Brain microvascular endothelial cell (primary cell): ENCODE measurements around the gene COL4A4.
A peak's percentile ranks its signal among the peaks of the same experiment; 100 is the strongest.

ENCODE experiments used
- DNase-seq: peaks from one replicate; pipeline ENCODE4 v3.0.0-alpha.2; 2020
- H3K27ac ChIP-seq: fragments of 250-450 bp; sonication (Bioruptor Pico); 2 replicates; pipeline ENCODE4 v1.5.1; 2020; ENCODE audit warnings: mild to moderate bottlenecking, moderate library complexity
- H3K27me3 ChIP-seq: fragments of 250-450 bp; sonication (Bioruptor Pico); replicated peaks from 2 replicates; pipeline ENCODE4 v1.5.1; 2020; ENCODE audit warnings: mild to moderate bottlenecking
- H3K36me3 ChIP-seq: fragments of 250-450 bp; sonication (Bioruptor Pico); replicated peaks from 2 replicates; pipeline ENCODE4 v1.5.1; 2020; ENCODE audit warnings: mild to moderate bottlenecking
- H3K4me3 ChIP-seq: 2 replicates; pipeline ENCODE4 v1.5.1; 2011; ENCODE audit warnings: low read depth, mild to moderate bottlenecking, control low read depth, low read length, moderate library complexity
- CTCF ChIP-seq: IDR thresholded peaks from 2 replicates; pipeline ENCODE4 v1.5.1; 2011; ENCODE audit warnings: low read depth, mild to moderate bottlenecking, moderate library complexity, low read length, control low read depth, inconsistent platforms; ENCODE audit errors: missing control alignments
- in situ Hi-C: cut with HindIII; loops from 2 replicates; pipeline ENCODE4 v1.10.0; 2017; ENCODE audit warnings: low sequenced_read_pairs, low pct_ligation_motif_present

Gene COL4A4

GRCh38 chr2:227163998-227164762 is at the start of gene COL4A4, which contains the start of gene COL4A3:
TSS of gene COL4A4 (minus strand) at chr2:227164205. CDS start at chr2:227147483, 16,722 bp downstream.
TSS of gene COL4A3 (plus strand) at chr2:227164624. CDS start at chr2:227164727, 103 bp downstream.
- Histone ChIP-seq H3K36me3 (no peaks in the 10 kb centered on the region), H3K27me3 (no peaks in the 10 kb centered on the region), H3K4me3 (peak within 1 kb of the TSS; percentile 56), H3K27ac (no peak within 1 kb of the TSS)
- in situ Hi-C loops = no loop called here
- DNase-seq = no peak
- no peak for TF ChIP-seq CTCF

GRCh38 chr2:227207573-227207972 is 43.6 kb upstream of the COL4A4 start:
- no peak for DNase-seq
- no peak for TF ChIP-seq CTCF
- Histone ChIP-seq H3K27me3 (no peaks in the 10 kb centered on the region), H3K27ac (no peak overlapping the region), H3K4me3 (no peak overlapping the region), H3K36me3 (no peaks in the 10 kb centered on the region)
- in situ Hi-C loops = no loop called here

GRCh38 chr2:227206406-227206805 is 42.4 kb upstream of the COL4A4 start:
- Histone ChIP-seq H3K27me3 (no peaks in the 10 kb centered on the region), H3K27ac (no peak overlapping the region), H3K36me3 (no peaks in the 10 kb centered on the region), H3K4me3 (no peak overlapping the region)
- no peak for TF ChIP-seq CTCF
- in situ Hi-C loops = no loop called here
- DNase-seq = no peak

GRCh38 chr2:227205701-227206100 is 41.7 kb upstream of the COL4A4 start:
- Histone ChIP-seq H3K4me3 (no peak overlapping the region), H3K27ac (no peak overlapping the region), H3K27me3 (no peaks in the 10 kb centered on the region), H3K36me3 (no peaks in the 10 kb centered on the region)
- DNase-seq = no peak
- in situ Hi-C loops = no loop called here
- TF ChIP-seq CTCF = no peak

- Histone ChIP-seq H3K27ac (no peak overlapping the region), H3K4me3 (no peak overlapping the region), H3K36me3 (no peaks in the 10 kb centered on the region), H3K27me3 (no peaks in the 10 kb centered on the region)
- no peak for DNase-seq
- TF ChIP-seq CTCF = no peak
- in situ Hi-C loops = no loop called here
Observed at GRCh38 chr2:227204452-227204851, 40.4 kb upstream of the COL4A4 start.

- H3K27ac ChIP-seq = no peak overlapping the region
- H3K4me3 ChIP-seq = no peak overlapping the region
- DNase-seq = no peak
- TF ChIP-seq CTCF = no peak
- H3K27me3 ChIP-seq = no peaks in the 10 kb centered on the region
- H3K36me3 ChIP-seq = no peaks in the 10 kb centered on the region
- in situ Hi-C loops = no loop called here
Observed at GRCh38 chr2:227201771-227202170, 37.8 kb upstream of the COL4A4 start.
